DOHH2 (cell line): Measurements from ENCODE around the gene COPS9.

ENCODE experiments used
- H3F3A ChIP-seq: fragments of 200-600 bp; sonication (generic), shearing (Covaris generic); 2 replicates; pipeline ENCODE4 v1.6.0; 2016; ENCODE audit warnings: antibody characterized with exemption, mild to moderate bottlenecking; ENCODE audit not compliant: control insufficient read depth, insufficient read depth
- H3K27ac ChIP-seq: fragments of 200-600 bp; sonication (generic); 2 replicates; pipeline ENCODE4 v1.5.1; 2014; ENCODE audit warnings: low read depth, mild to moderate bottlenecking, low read length, moderate library complexity
- H3K27me3 ChIP-seq: fragments of 200-600 bp; sonication (generic); 2 replicates; pipeline ENCODE4 v1.6.1; 2014; ENCODE audit warnings: mild to moderate bottlenecking, low read length, mixed read lengths; ENCODE audit not compliant: control insufficient read depth
- H3K36me3 ChIP-seq: fragments of 200-600 bp; sonication (generic); 2 replicates; pipeline ENCODE4 v1.6.1; 2014; ENCODE audit warnings: mild to moderate bottlenecking, low read length, moderate library complexity, mixed read lengths; ENCODE audit not compliant: control insufficient read depth
- H3K4me1 ChIP-seq: fragments of 200-600 bp; sonication (generic); 2 replicates; pipeline ENCODE4 v1.6.1; 2014; ENCODE audit warnings: mild to moderate bottlenecking, low read length, mixed read lengths; ENCODE audit not compliant: control insufficient read depth
- H3K4me2 ChIP-seq: fragments of 200-600 bp; sonication (generic); 2 replicates; pipeline ENCODE4 v1.6.0; 2014; ENCODE audit warnings: mild to moderate bottlenecking, low read length, moderate library complexity
- H3K4me3 ChIP-seq: fragments of 200-600 bp; sonication (generic); 2 replicates; pipeline ENCODE4 v1.5.1; 2014; ENCODE audit warnings: mild to moderate bottlenecking, low read length, mixed read lengths
- H3K79me2 ChIP-seq: fragments of 200-600 bp; sonication (generic); 2 replicates; pipeline ENCODE4 v1.6.1; 2014; ENCODE audit warnings: mild to moderate bottlenecking, low read length, mixed read lengths; ENCODE audit not compliant: control insufficient read depth
- H3K9me2 ChIP-seq: fragments of 200-600 bp; sonication (generic); replicated peaks from 2 replicates; pipeline ENCODE4 v1.6.1; 2014; ENCODE audit warnings: mild to moderate bottlenecking, low read length, mixed read lengths; ENCODE audit not compliant: control insufficient read depth
- H3K9me3 ChIP-seq: fragments of 200-600 bp; sonication (generic); 2 replicates; pipeline ENCODE4 v1.6.1; 2014; ENCODE audit warnings: antibody characterized with exemption, low read length, mixed read lengths; ENCODE audit not compliant: control insufficient read depth, insufficient read depth
- H4K20me1 ChIP-seq: fragments of 200-600 bp; sonication (generic); 2 replicates; pipeline ENCODE4 v1.6.0; 2014; ENCODE audit warnings: low read depth, mild to moderate bottlenecking, antibody characterized with exemption, low read length, moderate library complexity; ENCODE audit not compliant: control insufficient read depth, insufficient read depth
- EZH2phosphoT487 ChIP-seq: fragments of 200-600 bp; sonication (generic); IDR thresholded peaks from 2 replicates; pipeline ENCODE4 v1.6.1; 2017; ENCODE audit warnings: borderline replicate concordance, mild to moderate bottlenecking, antibody characterized with exemption, low read length, moderate library complexity, mixed read lengths
- TF ChIP-seq, protein P1 (sequence below): fragments of 200-600 bp; sonication (generic); IDR thresholded peaks from one replicate; pipeline ENCODE4 v1.5.1; 2014; ENCODE audit warnings: antibody characterized with exemption, mild to moderate bottlenecking, low read depth, low read length; ENCODE audit not compliant: poor library complexity, severe bottlenecking

COPS9 gene

DNA sequence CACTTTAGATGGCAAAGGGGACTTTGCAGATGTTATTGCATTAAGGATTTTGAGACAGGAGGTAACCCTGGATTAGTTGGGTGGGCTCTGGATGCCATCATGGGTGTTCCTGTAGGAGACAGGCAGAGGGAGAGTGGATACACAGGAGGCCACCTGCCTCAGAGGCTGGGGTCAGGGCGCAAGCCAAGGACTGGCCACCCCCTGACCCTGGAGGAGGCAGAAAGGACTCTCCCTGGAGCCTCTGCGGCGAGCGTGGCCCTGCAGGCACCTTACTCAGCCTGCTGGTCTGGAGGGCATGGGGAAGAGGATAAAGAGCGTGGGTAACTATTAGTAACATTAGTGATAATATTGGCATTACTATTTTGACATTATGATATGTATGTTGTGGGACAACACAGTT lies 25.9 kb upstream of the COPS9 start:
- Histone ChIP-seq H3F3A (no peaks in the 10 kb centered on the region), H3K4me2 (no peak overlapping the region), H3K4me3 (no peak overlapping the region), H3K79me2 (no peaks in the 10 kb centered on the region), H3K4me1 (no peaks in the 10 kb centered on the region), H3K9me2 (no peaks in the 10 kb centered on the region), H3K27ac (no peak overlapping the region), H3K36me3 (no peaks in the 10 kb centered on the region), H3K27me3 (no peaks in the 10 kb centered on the region), H3K9me3 (no peaks in the 10 kb centered on the region), H4K20me1 (no peaks in the 10 kb centered on the region)
- TF ChIP-seq, protein P1, sequence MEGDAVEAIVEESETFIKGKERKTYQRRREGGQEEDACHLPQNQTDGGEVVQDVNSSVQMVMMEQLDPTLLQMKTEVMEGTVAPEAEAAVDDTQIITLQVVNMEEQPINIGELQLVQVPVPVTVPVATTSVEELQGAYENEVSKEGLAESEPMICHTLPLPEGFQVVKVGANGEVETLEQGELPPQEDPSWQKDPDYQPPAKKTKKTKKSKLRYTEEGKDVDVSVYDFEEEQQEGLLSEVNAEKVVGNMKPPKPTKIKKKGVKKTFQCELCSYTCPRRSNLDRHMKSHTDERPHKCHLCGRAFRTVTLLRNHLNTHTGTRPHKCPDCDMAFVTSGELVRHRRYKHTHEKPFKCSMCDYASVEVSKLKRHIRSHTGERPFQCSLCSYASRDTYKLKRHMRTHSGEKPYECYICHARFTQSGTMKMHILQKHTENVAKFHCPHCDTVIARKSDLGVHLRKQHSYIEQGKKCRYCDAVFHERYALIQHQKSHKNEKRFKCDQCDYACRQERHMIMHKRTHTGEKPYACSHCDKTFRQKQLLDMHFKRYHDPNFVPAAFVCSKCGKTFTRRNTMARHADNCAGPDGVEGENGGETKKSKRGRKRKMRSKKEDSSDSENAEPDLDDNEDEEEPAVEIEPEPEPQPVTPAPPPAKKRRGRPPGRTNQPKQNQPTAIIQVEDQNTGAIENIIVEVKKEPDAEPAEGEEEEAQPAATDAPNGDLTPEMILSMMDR, result no peak
- no peak for TF ChIP-seq EZH2phosphoT487

DNA sequence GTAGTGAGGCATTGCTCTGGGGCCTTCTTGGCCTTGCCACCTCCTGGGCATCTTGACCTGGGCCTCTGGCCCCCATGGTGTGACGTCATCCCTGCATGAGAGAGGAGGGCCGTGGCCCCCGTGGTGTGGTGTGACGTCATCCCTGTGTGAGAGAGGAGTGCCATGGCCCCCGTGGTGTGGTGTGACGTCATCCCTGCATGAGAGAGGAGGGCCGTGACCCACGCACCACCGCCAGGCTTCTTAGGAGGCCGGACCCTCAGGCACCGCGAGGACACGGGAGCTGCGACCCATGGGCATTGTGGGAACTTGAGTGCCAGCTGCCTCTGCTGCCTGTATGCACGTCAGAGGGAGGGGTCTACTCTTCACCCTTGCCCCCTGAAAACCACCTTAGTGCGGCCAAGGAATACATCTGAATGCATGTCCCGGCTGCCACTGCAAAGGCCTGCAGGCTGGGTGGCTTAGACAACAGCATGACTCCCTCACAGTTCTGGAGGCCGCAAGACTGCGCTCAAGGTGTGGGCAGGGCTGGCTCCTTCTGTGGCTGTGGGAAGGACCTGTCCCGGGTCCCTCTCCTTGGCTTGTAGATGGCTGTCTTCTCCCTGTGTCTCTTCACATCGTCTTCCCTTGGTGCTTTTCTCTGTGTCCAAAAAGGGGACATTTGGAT lies 25.1 kb upstream of the COPS9 start:
- Histone ChIP-seq H3K27me3 (no peaks in the 10 kb centered on the region), H3K9me2 (no peaks in the 10 kb centered on the region), H3K27ac (no peak overlapping the region), H3K4me1 (no peaks in the 10 kb centered on the region), H3K4me2 (no peak overlapping the region), H3F3A (no peaks in the 10 kb centered on the region), H4K20me1 (no peaks in the 10 kb centered on the region), H3K4me3 (no peak overlapping the region), H3K36me3 (no peaks in the 10 kb centered on the region), H3K9me3 (no peaks in the 10 kb centered on the region), H3K79me2 (no peaks in the 10 kb centered on the region)
- no peak for TF ChIP-seq EZH2phosphoT487

DNA sequence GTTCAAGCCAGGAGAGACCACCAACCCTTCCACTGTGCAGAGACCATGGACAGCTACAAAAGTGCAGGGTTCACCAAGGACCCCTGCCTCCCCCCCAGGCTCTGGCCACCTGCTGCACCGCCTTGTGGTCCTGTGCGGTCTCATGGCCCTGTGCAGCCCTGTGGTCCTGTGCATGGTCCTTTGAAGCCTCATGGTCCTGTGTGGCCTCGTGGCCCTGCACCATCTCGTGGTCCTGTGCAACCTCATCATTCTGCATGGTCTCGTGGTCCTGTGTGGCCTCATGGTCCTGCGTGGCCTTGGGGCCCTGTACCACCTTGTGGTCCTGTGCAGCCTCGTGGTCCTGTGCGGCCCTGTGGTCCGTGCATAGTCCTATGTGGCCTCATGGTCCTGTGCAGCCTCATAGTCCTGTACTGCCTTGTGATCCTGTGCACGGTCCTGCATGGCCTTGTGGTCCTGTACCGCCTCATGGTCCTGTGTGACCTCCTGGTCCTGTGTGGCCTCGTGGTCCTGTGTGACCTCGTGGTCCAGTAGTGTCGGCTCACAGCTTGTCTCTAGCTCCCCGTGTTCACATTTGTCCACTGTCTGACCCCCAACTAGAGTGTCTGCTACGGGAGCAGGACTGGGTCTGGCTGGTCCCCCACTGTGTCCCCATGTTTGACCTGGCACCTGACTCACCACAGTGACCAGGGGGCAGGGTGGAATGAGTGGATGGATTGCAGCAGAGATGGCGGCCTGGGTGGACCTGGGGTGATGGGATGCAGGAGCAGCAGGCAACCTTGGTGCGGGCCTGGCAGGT lies 24.4 kb upstream of the COPS9 start:
- no peak overlapping the region for H3K27ac ChIP-seq
- H4K20me1 ChIP-seq, result no peaks in the 10 kb centered on the region
- H3K36me3 ChIP-seq, result no peaks in the 10 kb centered on the region
- no peaks in the 10 kb centered on the region for H3K9me3 ChIP-seq
- TF ChIP-seq, protein P1, result no peak
- no peak for TF ChIP-seq EZH2phosphoT487
- no peak overlapping the region for H3K4me2 ChIP-seq
- no peaks in the 10 kb centered on the region for H3K27me3 ChIP-seq
- no peak overlapping the region for H3K4me3 ChIP-seq
- H3K79me2 ChIP-seq, result no peaks in the 10 kb centered on the region
- no peaks in the 10 kb centered on the region for H3K9me2 ChIP-seq
- no peaks in the 10 kb centered on the region for H3F3A ChIP-seq
- H3K4me1 ChIP-seq, result no peaks in the 10 kb centered on the region

DNA sequence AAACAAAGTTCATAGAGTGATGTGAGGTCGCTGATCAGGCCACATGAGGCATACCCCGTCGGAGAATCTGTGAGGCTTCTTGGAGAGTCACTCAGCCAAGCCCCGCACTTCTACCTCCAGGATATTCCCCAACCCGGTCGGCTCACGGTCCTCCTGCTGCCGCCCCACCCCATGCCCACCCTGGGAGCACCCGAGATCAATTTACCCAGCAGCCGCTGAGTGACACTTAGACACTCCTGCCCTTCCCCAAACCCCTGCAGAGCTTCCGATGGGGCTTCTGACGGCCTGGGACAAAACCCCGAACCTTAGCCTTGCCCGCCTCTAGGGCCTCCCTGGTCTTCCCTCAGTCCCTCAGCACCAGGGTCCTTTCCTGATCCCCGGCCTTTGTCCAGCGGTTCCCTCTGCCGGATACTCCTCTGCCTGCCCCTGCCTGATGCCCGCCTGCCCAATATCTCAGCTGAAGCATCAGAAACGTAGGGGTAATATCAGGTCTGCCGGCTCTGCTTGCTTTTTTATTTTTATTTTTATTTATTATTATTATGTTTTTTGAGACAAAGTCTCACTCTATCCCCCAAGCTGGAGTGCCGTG lies 23.2 kb upstream of the COPS9 start:
- Histone ChIP-seq H3K27me3 (no peaks in the 10 kb centered on the region), H3K9me2 (no peaks in the 10 kb centered on the region), H3K4me2 (no peak overlapping the region), H3K27ac (no peak overlapping the region), H4K20me1 (no peaks in the 10 kb centered on the region), H3K79me2 (no peaks in the 10 kb centered on the region), H3F3A (no peaks in the 10 kb centered on the region), H3K4me1 (no peaks in the 10 kb centered on the region), H3K36me3 (no peaks in the 10 kb centered on the region), H3K4me3 (no peak overlapping the region), H3K9me3 (no peaks in the 10 kb centered on the region)
- TF ChIP-seq, protein P1, result no peak
- no peak for TF ChIP-seq EZH2phosphoT487
